Nephron (organoid): ENCODE measurements around the gene SPOPL.
"Not testable (repeated sequence)": the region's sequence is repeated elsewhere in the genome, so short reads cannot be mapped to it uniquely, and the experiment has no call there.

Source experiments
- H3K27ac Mint-ChIP-seq, 3 experiments: 2 replicates each; pipeline ENCODE4 v1.8.0; 2020; ENCODE audit warnings: mixed read lengths in 3 of 3, mild to moderate bottlenecking in 2 of 3, moderate library complexity in 1 of 3
- H3K27me3 Mint-ChIP-seq: 2 replicates; pipeline ENCODE4 v1.8.0; 2021; ENCODE audit warnings: low read depth, mild to moderate bottlenecking, moderate library complexity, mixed read lengths
- H3K36me3 Mint-ChIP-seq: 2 replicates; pipeline ENCODE4 v1.8.0; 2020; ENCODE audit warnings: low read depth, mixed read lengths
- H3K4me1 Mint-ChIP-seq: 2 replicates; pipeline ENCODE4 v1.8.0; 2020; ENCODE audit warnings: mixed read lengths
- H3K4me3 Mint-ChIP-seq, 3 experiments: 2 replicates each; pipeline ENCODE4 v1.8.0; 2020; ENCODE audit warnings: mild to moderate bottlenecking in 3 of 3, mixed read lengths in 3 of 3, moderate library complexity in 2 of 3
- H3K9me3 Mint-ChIP-seq: 2 replicates; pipeline ENCODE4 v1.8.0; 2020; ENCODE audit warnings: mixed read lengths
- TF ChIP-seq, protein P1 (sequence below), 3 experiments: fragments of 200-600 bp; sonication (generic); IDR thresholded peaks; one replicate each; pipeline ENCODE4 v1.5.0; 2021; ENCODE audit warnings: antibody characterized with exemption in 3 of 3; ENCODE audit not compliant: unreplicated experiment in 3 of 3

SPOPL gene

DNA sequence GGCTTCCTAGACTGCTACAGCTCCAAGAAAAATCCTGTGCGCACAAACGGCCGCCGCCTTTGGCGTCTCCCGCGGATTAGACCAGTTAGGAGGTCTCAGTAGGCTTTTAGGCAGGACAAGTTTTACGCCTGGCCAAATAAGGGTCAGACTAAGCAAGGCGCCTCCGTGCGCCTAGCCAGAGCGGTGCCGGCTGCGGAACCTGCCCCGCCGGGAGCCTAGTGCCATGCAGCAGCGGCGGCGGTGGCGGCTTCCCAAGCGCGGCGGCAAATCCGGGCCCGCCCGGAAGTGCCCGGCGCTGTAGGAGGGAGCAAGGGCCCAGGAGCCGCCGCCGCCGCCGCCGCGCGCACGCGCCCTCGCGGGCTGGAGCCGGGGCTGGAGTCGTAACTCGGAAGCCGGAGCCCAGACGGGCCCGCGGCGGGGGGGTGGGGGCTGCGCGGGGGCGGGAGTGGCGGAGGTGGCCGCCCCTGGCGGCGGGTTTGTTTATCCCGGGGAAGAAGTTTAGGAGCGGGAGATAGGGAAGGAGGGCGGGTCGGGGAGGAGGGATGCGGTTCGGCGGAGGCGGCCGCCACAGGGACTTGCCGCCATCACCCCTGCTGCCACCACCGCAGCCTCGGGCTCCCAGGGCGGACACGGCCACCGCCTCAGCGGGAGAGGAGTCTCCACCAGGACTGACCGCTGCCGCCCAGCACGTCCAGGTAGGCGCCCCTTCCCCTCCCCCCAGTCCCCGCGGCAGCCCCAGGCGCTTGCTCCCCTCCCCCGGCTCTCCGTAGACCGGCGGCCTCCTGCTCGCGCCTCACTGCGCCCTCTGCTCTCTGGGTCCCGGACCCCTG, at the start of gene SPOPL:
TSS of gene SPOPL (plus strand) at position 346 of the 830 bp plus-strand sequence. CDS start 48,447 bp downstream, outside the sequence.
- H3K9me3 Mint-ChIP-seq: no peaks in the 10 kb centered on the region
- peaks cover 31% of the 10 kb centered on the region for H3K4me1 Mint-ChIP-seq
- H3K27ac Mint-ChIP-seq: peak within 1 kb of the TSS; percentile 91 to 97 (median 93)
- no peaks in the 10 kb centered on the region for H3K27me3 Mint-ChIP-seq
- peak within 1 kb of the TSS; percentile 96 to 99 (median 97) for H3K4me3 Mint-ChIP-seq
- H3K36me3 Mint-ChIP-seq: no peaks in the 10 kb centered on the region
- TF ChIP-seq, protein P1, sequence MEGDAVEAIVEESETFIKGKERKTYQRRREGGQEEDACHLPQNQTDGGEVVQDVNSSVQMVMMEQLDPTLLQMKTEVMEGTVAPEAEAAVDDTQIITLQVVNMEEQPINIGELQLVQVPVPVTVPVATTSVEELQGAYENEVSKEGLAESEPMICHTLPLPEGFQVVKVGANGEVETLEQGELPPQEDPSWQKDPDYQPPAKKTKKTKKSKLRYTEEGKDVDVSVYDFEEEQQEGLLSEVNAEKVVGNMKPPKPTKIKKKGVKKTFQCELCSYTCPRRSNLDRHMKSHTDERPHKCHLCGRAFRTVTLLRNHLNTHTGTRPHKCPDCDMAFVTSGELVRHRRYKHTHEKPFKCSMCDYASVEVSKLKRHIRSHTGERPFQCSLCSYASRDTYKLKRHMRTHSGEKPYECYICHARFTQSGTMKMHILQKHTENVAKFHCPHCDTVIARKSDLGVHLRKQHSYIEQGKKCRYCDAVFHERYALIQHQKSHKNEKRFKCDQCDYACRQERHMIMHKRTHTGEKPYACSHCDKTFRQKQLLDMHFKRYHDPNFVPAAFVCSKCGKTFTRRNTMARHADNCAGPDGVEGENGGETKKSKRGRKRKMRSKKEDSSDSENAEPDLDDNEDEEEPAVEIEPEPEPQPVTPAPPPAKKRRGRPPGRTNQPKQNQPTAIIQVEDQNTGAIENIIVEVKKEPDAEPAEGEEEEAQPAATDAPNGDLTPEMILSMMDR (IDR thresholded peaks at IDR 0.05; ENCODE audit: unreplicated experiment in 3 of 3): peak; percentile 31 to 45 (median 32)

DNA sequence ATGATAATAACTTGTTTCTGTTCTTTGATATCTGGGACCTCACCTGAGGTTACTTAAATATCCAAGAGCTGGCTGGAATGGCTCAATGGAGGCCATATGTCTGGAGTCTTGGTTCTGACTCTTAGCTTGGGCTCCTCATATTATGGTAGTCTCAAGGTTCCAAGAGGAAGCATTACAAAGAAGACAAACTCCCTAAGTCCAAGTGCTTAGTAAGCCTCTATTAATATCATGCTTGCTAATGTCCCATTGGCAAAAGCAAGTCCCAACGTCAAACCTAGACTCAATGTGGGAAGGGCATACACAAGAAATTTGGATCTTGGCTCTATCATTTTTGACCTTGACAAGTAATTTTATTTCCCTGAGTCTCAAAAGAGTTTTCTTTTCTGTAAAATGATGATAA, 49.2 kb upstream of the SPOPL start:
- TF ChIP-seq, protein P1 (IDR thresholded peaks at IDR 0.05; ENCODE audit: unreplicated experiment in 3 of 3): no peak
- no peak overlapping the region for H3K4me3 Mint-ChIP-seq
- no peak overlapping the region for H3K27ac Mint-ChIP-seq
- H3K4me1 Mint-ChIP-seq: no peaks in the 10 kb centered on the region
- no peaks in the 10 kb centered on the region for H3K27me3 Mint-ChIP-seq
- H3K36me3 Mint-ChIP-seq: no peaks in the 10 kb centered on the region
- peaks cover 3% of the 10 kb centered on the region for H3K9me3 Mint-ChIP-seq

DNA sequence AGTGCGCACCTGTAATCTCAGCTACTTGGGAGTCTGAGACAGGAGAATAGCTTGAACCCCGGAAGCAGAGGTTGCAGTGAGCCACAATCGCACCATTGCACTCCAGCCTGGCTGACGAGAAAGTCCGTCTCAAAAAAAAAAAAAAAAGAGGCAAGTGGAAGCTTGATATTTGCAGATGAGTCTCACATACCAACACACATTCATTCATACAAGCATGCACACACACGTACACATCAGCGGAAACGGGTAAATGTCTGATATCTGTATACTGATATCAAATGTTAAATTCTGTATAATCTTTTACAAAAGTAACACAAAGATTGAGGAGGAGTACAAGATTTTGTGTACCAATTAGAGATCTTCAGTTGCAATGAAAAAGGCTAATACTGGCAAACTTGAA, 47.8 kb upstream of the SPOPL start:
- Mint-ChIP-seq H3K27me3 (no peaks in the 10 kb centered on the region), H3K4me3 (no peak overlapping the region), H3K9me3 (peaks cover 15% of the 10 kb centered on the region), H3K36me3 (no peaks in the 10 kb centered on the region), H3K4me1 (no peaks in the 10 kb centered on the region), H3K27ac (no peak overlapping the region)
- TF ChIP-seq, protein P1 (IDR thresholded peaks at IDR 0.05; ENCODE audit: unreplicated experiment in 3 of 3): no peak

DNA sequence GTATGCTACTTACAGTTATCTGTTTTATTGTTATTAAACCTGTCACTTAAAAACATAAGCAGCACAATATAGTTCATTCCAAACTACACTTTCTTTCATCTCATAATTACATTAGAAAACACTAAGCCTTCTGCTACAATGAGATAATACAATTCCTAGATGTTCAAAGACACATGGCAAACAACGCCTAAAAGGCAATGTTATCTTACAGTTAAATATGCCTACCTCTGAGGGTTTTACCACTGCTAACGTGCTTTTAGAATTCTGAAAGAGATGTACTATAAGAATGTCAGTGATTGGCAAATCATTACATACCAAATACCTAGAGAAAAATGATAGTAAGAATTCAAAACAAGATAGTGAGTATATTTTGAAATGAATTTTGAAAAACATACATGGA, 46.8 kb upstream of the SPOPL start:
- TF ChIP-seq, protein P1 (IDR thresholded peaks at IDR 0.05; ENCODE audit: unreplicated experiment in 3 of 3): no peak
- H3K4me3 Mint-ChIP-seq: no peak overlapping the region
- no peaks in the 10 kb centered on the region for H3K36me3 Mint-ChIP-seq
- H3K27me3 Mint-ChIP-seq: no peaks in the 10 kb centered on the region
- no peaks in the 10 kb centered on the region for H3K4me1 Mint-ChIP-seq
- peaks cover 22% of the 10 kb centered on the region for H3K9me3 Mint-ChIP-seq
- H3K27ac Mint-ChIP-seq: no peak overlapping the region

DNA sequence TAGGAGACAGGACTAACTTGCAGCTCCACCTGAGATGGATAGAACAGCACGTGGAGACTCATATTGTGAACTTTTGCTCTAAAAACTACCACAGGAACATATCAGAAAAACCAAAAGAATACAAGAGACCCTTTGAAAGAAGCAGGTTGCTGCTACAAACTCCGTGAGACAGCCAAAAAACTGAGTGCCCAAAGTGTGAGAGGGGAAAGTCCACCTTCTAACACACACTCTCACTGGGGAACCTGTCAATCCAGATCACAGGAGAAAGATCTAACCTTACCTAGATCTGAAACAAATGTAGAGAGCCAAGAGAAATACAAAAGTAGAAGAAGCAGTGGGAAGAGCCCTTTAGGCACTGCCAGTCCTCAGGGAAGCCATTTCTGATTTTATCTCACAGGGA, 46.3 kb upstream of the SPOPL start:
- TF ChIP-seq, protein P1 (IDR thresholded peaks at IDR 0.05; ENCODE audit: unreplicated experiment in 3 of 3): no peak
- Mint-ChIP-seq H3K4me3 (no peak overlapping the region), H3K9me3 (peaks cover 25% of the 10 kb centered on the region), H3K4me1 (no peaks in the 10 kb centered on the region), H3K36me3 (no peaks in the 10 kb centered on the region), H3K27ac (no peak overlapping the region), H3K27me3 (no peaks in the 10 kb centered on the region)

DNA sequence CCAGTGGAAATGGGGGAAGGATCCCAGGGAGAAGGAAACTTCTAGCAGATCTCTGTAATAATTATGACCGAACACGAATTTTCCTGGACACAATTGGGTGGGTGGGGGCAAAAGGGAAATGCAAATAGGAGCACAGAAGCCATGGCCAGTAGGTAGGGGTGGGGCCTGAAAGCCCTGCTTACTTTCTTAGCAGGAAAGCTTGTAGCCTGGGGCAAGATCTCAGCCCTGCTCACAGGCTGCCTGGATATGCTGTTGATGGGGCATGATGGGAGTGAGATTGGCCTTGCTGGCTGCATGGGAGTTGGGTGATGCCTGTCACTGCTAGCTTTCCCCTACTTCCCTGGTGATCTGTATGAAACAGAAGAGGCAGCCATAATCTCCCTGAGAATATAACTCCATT, 45.9 kb upstream of the SPOPL start:
- no peak overlapping the region for H3K27ac Mint-ChIP-seq
- no peaks in the 10 kb centered on the region for H3K4me1 Mint-ChIP-seq
- H3K27me3 Mint-ChIP-seq: no peaks in the 10 kb centered on the region
- TF ChIP-seq, protein P1 (IDR thresholded peaks at IDR 0.05; ENCODE audit: unreplicated experiment in 3 of 3): no peak
- peaks cover 29% of the 10 kb centered on the region for H3K9me3 Mint-ChIP-seq
- H3K36me3 Mint-ChIP-seq: no peaks in the 10 kb centered on the region
- no peak overlapping the region for H3K4me3 Mint-ChIP-seq

DNA sequence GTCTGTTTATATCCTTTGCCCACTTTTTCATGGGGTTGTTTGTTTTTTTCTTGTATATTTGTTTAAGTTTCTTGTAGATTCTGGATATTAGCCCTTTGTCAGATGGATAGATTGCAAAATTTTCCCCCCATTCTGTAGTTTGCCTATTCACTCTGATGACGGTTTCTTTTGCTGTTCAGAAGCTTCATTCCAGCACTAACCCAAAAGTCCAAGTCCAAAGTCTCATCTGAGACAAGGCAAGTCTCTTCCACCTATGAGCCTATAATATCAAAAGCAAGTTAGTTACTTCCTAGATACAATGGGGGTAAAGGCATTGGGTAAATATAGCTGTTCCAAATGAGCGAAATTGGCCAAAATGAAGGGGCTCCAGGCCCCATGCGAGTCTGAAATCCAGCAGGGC, 38.9 kb upstream of the SPOPL start:
- H3K4me3 Mint-ChIP-seq, H3K27me3 Mint-ChIP-seq, H3K4me1 Mint-ChIP-seq, H3K27ac Mint-ChIP-seq: not testable (repeated sequence)
- H3K36me3 Mint-ChIP-seq: peaks cover 18% of the 10 kb centered on the region
- H3K9me3 Mint-ChIP-seq: peaks cover 54% of the 10 kb centered on the region
